ENCODE data around the gene MAGEB3. TPM values are rescaled to one million over a fixed set of nuclear protein-coding genes. Genes with fewer than 3 reads are reported as not detected.

Gene MAGEB3
- total RNA-seq, 1 donor from 2014 or later, result not detected

DNA sequence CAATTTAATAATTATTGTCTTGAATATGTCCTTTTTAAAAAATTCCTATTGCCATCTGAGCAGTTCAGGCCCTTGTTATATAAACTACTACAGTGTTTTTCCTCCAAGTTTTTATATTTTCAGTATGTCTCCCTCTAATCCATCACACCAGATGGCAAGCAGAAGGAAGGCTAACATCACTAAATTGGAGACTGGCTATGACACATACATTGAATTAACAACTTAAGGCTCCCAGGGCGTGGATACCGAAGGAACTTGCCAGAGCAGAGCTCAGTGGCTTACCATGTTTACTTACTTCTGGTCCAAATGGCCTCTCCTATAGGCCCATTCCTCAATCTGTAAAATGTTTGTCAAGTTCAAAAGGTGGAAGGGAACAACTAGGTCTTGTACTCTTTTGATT, 29.5 kb downstream of the MAGEB3 start:
- H3K4me3 ChIP-seq, result no peak overlapping the region
- DNase-seq, result no peak
- no peaks in the 10 kb centered on the region for H3K4me1 ChIP-seq
- no peak for ATAC-seq
- no peak overlapping the region for H3K27ac ChIP-seq
- intact Hi-C loops (cut with DNase I), result no loop called here
- no peaks in the 10 kb centered on the region for H3K27me3 ChIP-seq
- H3K9me3 ChIP-seq, result no peaks in the 10 kb centered on the region
- no peaks in the 10 kb centered on the region for H3K36me3 ChIP-seq
- TF ChIP-seq, protein P1, sequence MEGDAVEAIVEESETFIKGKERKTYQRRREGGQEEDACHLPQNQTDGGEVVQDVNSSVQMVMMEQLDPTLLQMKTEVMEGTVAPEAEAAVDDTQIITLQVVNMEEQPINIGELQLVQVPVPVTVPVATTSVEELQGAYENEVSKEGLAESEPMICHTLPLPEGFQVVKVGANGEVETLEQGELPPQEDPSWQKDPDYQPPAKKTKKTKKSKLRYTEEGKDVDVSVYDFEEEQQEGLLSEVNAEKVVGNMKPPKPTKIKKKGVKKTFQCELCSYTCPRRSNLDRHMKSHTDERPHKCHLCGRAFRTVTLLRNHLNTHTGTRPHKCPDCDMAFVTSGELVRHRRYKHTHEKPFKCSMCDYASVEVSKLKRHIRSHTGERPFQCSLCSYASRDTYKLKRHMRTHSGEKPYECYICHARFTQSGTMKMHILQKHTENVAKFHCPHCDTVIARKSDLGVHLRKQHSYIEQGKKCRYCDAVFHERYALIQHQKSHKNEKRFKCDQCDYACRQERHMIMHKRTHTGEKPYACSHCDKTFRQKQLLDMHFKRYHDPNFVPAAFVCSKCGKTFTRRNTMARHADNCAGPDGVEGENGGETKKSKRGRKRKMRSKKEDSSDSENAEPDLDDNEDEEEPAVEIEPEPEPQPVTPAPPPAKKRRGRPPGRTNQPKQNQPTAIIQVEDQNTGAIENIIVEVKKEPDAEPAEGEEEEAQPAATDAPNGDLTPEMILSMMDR (IDR thresholded peaks at IDR 0.05), result no peak

GRCh38 chrX:30261012-30261411, 30.6 kb downstream of the MAGEB3 start:
- TF ChIP-seq, protein P1 (IDR thresholded peaks at IDR 0.05), result no peak
- no peaks in the 10 kb centered on the region for H3K27me3 ChIP-seq
- ATAC-seq, result no peak
- no peak overlapping the region for H3K27ac ChIP-seq
- no peak overlapping the region for H3K4me3 ChIP-seq
- intact Hi-C loops (cut with DNase I), result no loop called here
- no peaks in the 10 kb centered on the region for H3K4me1 ChIP-seq
- H3K9me3 ChIP-seq, result no peaks in the 10 kb centered on the region
- DNase-seq, result no peak
- H3K36me3 ChIP-seq, result no peaks in the 10 kb centered on the region

- Histone ChIP-seq H3K4me1 (no peaks in the 10 kb centered on the region), H3K27ac (no peak overlapping the region), H3K4me3 (no peak overlapping the region), H3K36me3 (no peaks in the 10 kb centered on the region), H3K9me3 (no peaks in the 10 kb centered on the region), H3K27me3 (no peaks in the 10 kb centered on the region)
- DNase-seq (no peak), ATAC-seq (no peak)
- intact Hi-C loops (cut with DNase I), result no loop called here
- TF ChIP-seq, protein P1 (IDR thresholded peaks at IDR 0.05), result no peak
These were observed 32.3 kb downstream of the MAGEB3 start for GRCh38 chrX:30262763-30263162.

DNA sequence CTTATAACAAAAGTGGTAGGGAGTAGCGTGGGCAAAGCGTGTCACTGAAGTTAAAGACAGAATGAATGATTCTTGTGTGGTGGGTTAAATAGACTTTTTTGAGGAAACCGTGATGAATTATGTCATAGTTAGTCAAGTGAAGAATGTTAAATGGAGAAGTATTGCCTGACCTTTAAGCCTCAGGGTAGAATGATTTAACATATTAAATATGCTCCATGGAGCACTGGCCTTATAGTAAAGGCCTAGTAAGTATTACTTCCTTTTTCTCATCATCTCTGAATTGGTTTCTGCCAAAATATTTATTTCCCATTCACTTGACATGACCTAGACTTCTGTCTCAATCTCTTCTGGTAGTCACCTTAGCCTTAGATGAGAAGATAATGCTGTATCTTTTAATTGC, 40.2 kb downstream of the MAGEB3 start:
- Histone ChIP-seq H3K36me3 (no peaks in the 10 kb centered on the region), H3K4me3 (no peak overlapping the region), H3K9me3 (no peaks in the 10 kb centered on the region), H3K4me1 (no peaks in the 10 kb centered on the region), H3K27ac (no peak overlapping the region), H3K27me3 (no peaks in the 10 kb centered on the region)
- TF ChIP-seq, protein P1 (IDR thresholded peaks at IDR 0.05), result no peak
- intact Hi-C loops (cut with DNase I), result no loop called here
- no peak for DNase-seq
- no peak for ATAC-seq

GRCh38 chrX:30275498-30275897, 45.0 kb downstream of the MAGEB3 start:
- ATAC-seq (no peak), DNase-seq (no peak)
- Histone ChIP-seq H3K27me3 (no peaks in the 10 kb centered on the region), H3K27ac (no peak overlapping the region), H3K4me3 (no peak overlapping the region), H3K36me3 (no peaks in the 10 kb centered on the region), H3K4me1 (no peaks in the 10 kb centered on the region), H3K9me3 (no peaks in the 10 kb centered on the region)
- TF ChIP-seq, protein P1 (IDR thresholded peaks at IDR 0.05), result peak; percentile 4
- intact Hi-C loops (cut with DNase I), result no loop called here

GRCh38 chrX:30278365-30278764, 47.9 kb downstream of the MAGEB3 start:
- H3K4me3 ChIP-seq, result no peak overlapping the region
- TF ChIP-seq, protein P1 (IDR thresholded peaks at IDR 0.05), result no peak
- H3K36me3 ChIP-seq, result no peaks in the 10 kb centered on the region
- H3K27me3 ChIP-seq, result no peaks in the 10 kb centered on the region
- ATAC-seq (no peak), DNase-seq (no peak)
- H3K27ac ChIP-seq, result no peak overlapping the region
- intact Hi-C loops (cut with DNase I), result no loop called here
- H3K9me3 ChIP-seq, result no peaks in the 10 kb centered on the region
- no peaks in the 10 kb centered on the region for H3K4me1 ChIP-seq
